GM23338 (cell line): ENCODE measurements around the gene LY86. TPM values are rescaled to one million over a fixed set of nuclear protein-coding genes. Genes with fewer than 3 reads are reported as not detected.

Experiments used
- ATAC-seq: fragments of 200-7000 bp; cut with Tn5 transposase; 3 replicates; pipeline ENCODE4 v1.9.1; 2020
- DNase-seq: peaks from one replicate; pipeline ENCODE4 v3.0.0-alpha.2; 2015; ENCODE audit warnings: low spot score
- H2AFZ ChIP-seq: fragments of 200-600 bp; sonication (generic); 2 replicates; pipeline ENCODE4 v1.8.0; 2016; ENCODE audit warnings: antibody characterized with exemption, mild to moderate bottlenecking, moderate library complexity
- H3F3A ChIP-seq: fragments of 200-600 bp; sonication (generic); replicated peaks from 2 replicates; pipeline ENCODE4 v1.8.0; 2017; ENCODE audit warnings: antibody characterized with exemption, mixed run types, low read depth
- H3K27ac ChIP-seq: fragments of 200-600 bp; sonication (generic); 2 replicates; pipeline ENCODE4 v1.6.1; 2016; ENCODE audit warnings: low read depth
- H3K27me3 ChIP-seq: fragments of 200-600 bp; sonication (generic); 2 replicates; pipeline ENCODE4 v1.8.0; 2016; ENCODE audit warnings: mild to moderate bottlenecking, mixed run types, moderate library complexity; ENCODE audit not compliant: insufficient read depth
- H3K36me3 ChIP-seq: fragments of 200-600 bp; sonication (generic); 2 replicates; pipeline ENCODE4 v1.8.0; 2016; ENCODE audit warnings: mild to moderate bottlenecking; ENCODE audit not compliant: insufficient read depth
- H3K4me1 ChIP-seq: fragments of 200-600 bp; sonication (generic); 2 replicates; pipeline ENCODE4 v1.8.0; 2016; ENCODE audit warnings: mild to moderate bottlenecking, moderate library complexity; ENCODE audit not compliant: insufficient read depth
- H3K4me2 ChIP-seq: fragments of 200-600 bp; sonication (generic); 2 replicates; pipeline ENCODE4 v1.7.1; 2017; ENCODE audit warnings: mixed run types
- H3K4me3 ChIP-seq: fragments of 200-600 bp; sonication (generic); 2 replicates; pipeline ENCODE4 v1.6.1; 2016; ENCODE audit warnings: mixed run types
- H3K79me2 ChIP-seq: fragments of 200-600 bp; sonication (generic); replicated peaks from 2 replicates; pipeline ENCODE4 v1.8.0; 2017; ENCODE audit warnings: mild to moderate bottlenecking; ENCODE audit not compliant: insufficient read depth
- H3K9me2 ChIP-seq: fragments of 200-600 bp; sonication (generic); 2 replicates; pipeline ENCODE4 v1.8.0; 2017; ENCODE audit not compliant: insufficient read depth
- H4K20me1 ChIP-seq: fragments of 200-600 bp; sonication (generic); replicated peaks from 2 replicates; pipeline ENCODE4 v1.8.0; 2017; ENCODE audit warnings: mild to moderate bottlenecking; ENCODE audit not compliant: insufficient read depth
- H3K27ac Mint-ChIP-seq: 2 replicates; pipeline ENCODE4 v1.8.0; 2020; ENCODE audit warnings: inconsistent platforms, mild to moderate bottlenecking, moderate library complexity, mixed read lengths
- H3K27me3 Mint-ChIP-seq: 3 replicates; pipeline ENCODE4 v1.8.0; 2022; ENCODE audit warnings: low read depth, mild to moderate bottlenecking, moderate library complexity, mixed read lengths, inconsistent platforms; ENCODE audit not compliant: insufficient read depth, poor library complexity
- H3K36me3 Mint-ChIP-seq: 3 replicates; pipeline ENCODE4 v1.8.0; 2021; ENCODE audit warnings: low read depth, mild to moderate bottlenecking, inconsistent platforms, moderate library complexity, mixed read lengths
- H3K4me1 Mint-ChIP-seq: 3 replicates; pipeline ENCODE4 v1.8.0; 2020; ENCODE audit warnings: mild to moderate bottlenecking, inconsistent platforms, mixed read lengths
- H3K4me3 Mint-ChIP-seq: 3 replicates; pipeline ENCODE4 v1.8.0; 2021; ENCODE audit warnings: moderate library complexity, mild to moderate bottlenecking, inconsistent platforms, mixed read lengths
- H3K9me3 Mint-ChIP-seq: 3 replicates; pipeline ENCODE4 v1.8.0; 2020; ENCODE audit warnings: moderate library complexity, mild to moderate bottlenecking, inconsistent platforms, mixed read lengths
- CREB1 ChIP-seq: fragments of 250-450 bp; sonication (Bioruptor Pico); IDR thresholded peaks from 2 replicates; pipeline ENCODE4 v1.5.0; 2020; ENCODE audit warnings: low read depth, mild to moderate bottlenecking, moderate library complexity
- EZH2 ChIP-seq: fragments of 200-600 bp; sonication (generic); IDR thresholded peaks from one replicate; pipeline ENCODE4 v1.8.0; 2017; ENCODE audit warnings: antibody characterized with exemption, mild to moderate bottlenecking, low read depth; ENCODE audit not compliant: unreplicated experiment
- EZH2phosphoT487 ChIP-seq: fragments of 200-600 bp; sonication (generic); IDR thresholded peaks from one replicate; pipeline ENCODE4 v1.8.1; 2018; ENCODE audit warnings: antibody characterized with exemption; ENCODE audit not compliant: unreplicated experiment
- JUNB ChIP-seq: IDR thresholded peaks from one replicate; pipeline ENCODE4 v1.6.1; 2016; ENCODE audit warnings: antibody characterized with exemption; ENCODE audit not compliant: unreplicated experiment
- STAT1 ChIP-seq: IDR thresholded peaks from one replicate; pipeline ENCODE4 v1.6.1; 2016; ENCODE audit warnings: antibody characterized with exemption; ENCODE audit not compliant: unreplicated experiment
- ZNF114 ChIP-seq: fragments of 250-450 bp; sonication (Bioruptor Pico); IDR thresholded peaks from 2 replicates; pipeline ENCODE4 v1.5.0; 2020; ENCODE audit warnings: mild to moderate bottlenecking, moderate library complexity
- polyA plus RNA-seq: library from polyadenylated mRNA; unstranded; fragments of >200 nt; fragmentation: Nextera tagmentation; extraction: Ambion mirVana; gene quantifications from 2 replicates; pipeline ENCODE4 v1.2.1, GENCODE V29; 2016
- total RNA-seq: library from RNA; depleted of rRNA; stranded (reverse); fragments of >200 nt; shearing (Covaris generic); gene quantifications from 2 replicates; pipeline ENCODE4 v1.2.3, GENCODE V29; 2014
- TF ChIP-seq, protein P1 (sequence below): fragments of 250-450 bp; sonication (Bioruptor Pico); IDR thresholded peaks from 2 replicates; pipeline ENCODE4 v1.5.0; 2020; ENCODE audit warnings: mild to moderate bottlenecking, moderate library complexity
- TF ChIP-seq, protein P2 (sequence below): IDR thresholded peaks from 2 replicates; pipeline ENCODE4 v1.6.1; 2016; ENCODE audit warnings: antibody characterized with exemption
- TF ChIP-seq, protein P3 (sequence below): IDR thresholded peaks from one replicate; pipeline ENCODE4 v1.6.1; 2018; ENCODE audit warnings: antibody characterized with exemption; ENCODE audit not compliant: unreplicated experiment
- TF ChIP-seq, protein P4 (sequence below), 2 experiments: fragments of 200-600 bp in 1 of 2; sonication (generic) in 1 of 2; conservative IDR thresholded peaks; 2 replicates each; pipeline versions ENCODE4 v1.5.1 to v1.6.1; 2016 to 2017; ENCODE audit warnings: antibody characterized with exemption in 2 of 2, low read depth in 2 of 2, mild to moderate bottlenecking in 2 of 2, moderate library complexity in 1 of 2

The LY86 gene
- total and polyA plus RNA-seq, 2 experiments from 2014 or later = 0.29 TPM; not detected in 1

DNA sequence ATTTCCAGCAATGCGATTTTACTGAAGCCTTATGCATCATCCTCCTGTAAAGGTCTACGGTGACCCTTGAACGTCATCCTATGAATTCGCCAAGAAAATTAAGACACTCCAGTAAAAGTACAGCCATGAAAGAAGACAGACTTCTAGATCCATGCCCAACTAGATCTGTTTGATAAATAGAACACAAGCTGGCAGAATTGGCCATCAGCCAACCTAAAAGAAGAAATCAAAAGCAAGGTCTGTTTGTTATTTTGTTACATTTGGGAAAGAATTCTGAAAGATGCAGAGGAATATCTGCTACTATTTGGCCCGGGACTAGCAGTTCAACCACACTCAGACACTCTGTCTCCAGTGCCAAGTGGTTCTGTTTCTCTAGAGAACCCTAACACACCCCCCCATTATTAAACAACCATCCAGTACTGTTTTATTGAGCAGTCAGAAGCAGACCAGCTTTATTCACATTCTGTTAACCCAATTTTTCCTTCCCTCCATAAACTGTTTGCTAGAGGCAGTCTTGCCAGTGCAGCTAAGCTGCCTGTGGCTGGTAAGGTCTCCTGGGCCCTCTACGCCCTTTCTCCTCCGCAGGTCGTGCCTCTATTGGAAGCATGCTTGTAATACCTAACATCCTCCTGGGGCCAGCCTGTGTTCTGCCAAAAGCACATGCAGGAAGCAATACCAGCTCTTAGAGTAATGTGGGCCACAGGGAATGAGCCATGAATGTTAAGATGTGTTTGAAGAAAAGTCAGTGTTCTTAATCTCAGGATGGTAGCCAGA is 30.7 kb downstream of the LY86 start:
- no peaks in the 10 kb centered on the region for H3K4me1 ChIP-seq
- no peak for DNase-seq
- H3F3A ChIP-seq = no peaks in the 10 kb centered on the region
- Mint-ChIP-seq H3K36me3 (no peaks in the 10 kb centered on the region), H3K4me3 (no peak overlapping the region), H3K9me3 (no peaks in the 10 kb centered on the region), H3K27me3 (peaks cover 2% of the 10 kb centered on the region), H3K27ac (no peak overlapping the region), H3K4me1 (peaks cover 8% of the 10 kb centered on the region)
- no peaks in the 10 kb centered on the region for H3K27me3 ChIP-seq
- no peak overlapping the region for H3K27ac ChIP-seq
- no peak overlapping the region for H3K4me3 ChIP-seq
- no peak for ATAC-seq
- 0 out of 2 replicates have a peak overlapping the region, but pooled peaks have one; percentile 63 for H2AFZ ChIP-seq
- TF ChIP-seq EZH2 (no peak), JUNB (no peak), CREB1 (no peak), STAT1 (no peak), ZNF114 (no peak), EZH2phosphoT487 (no peak)
- TF ChIP-seq, protein P1, sequence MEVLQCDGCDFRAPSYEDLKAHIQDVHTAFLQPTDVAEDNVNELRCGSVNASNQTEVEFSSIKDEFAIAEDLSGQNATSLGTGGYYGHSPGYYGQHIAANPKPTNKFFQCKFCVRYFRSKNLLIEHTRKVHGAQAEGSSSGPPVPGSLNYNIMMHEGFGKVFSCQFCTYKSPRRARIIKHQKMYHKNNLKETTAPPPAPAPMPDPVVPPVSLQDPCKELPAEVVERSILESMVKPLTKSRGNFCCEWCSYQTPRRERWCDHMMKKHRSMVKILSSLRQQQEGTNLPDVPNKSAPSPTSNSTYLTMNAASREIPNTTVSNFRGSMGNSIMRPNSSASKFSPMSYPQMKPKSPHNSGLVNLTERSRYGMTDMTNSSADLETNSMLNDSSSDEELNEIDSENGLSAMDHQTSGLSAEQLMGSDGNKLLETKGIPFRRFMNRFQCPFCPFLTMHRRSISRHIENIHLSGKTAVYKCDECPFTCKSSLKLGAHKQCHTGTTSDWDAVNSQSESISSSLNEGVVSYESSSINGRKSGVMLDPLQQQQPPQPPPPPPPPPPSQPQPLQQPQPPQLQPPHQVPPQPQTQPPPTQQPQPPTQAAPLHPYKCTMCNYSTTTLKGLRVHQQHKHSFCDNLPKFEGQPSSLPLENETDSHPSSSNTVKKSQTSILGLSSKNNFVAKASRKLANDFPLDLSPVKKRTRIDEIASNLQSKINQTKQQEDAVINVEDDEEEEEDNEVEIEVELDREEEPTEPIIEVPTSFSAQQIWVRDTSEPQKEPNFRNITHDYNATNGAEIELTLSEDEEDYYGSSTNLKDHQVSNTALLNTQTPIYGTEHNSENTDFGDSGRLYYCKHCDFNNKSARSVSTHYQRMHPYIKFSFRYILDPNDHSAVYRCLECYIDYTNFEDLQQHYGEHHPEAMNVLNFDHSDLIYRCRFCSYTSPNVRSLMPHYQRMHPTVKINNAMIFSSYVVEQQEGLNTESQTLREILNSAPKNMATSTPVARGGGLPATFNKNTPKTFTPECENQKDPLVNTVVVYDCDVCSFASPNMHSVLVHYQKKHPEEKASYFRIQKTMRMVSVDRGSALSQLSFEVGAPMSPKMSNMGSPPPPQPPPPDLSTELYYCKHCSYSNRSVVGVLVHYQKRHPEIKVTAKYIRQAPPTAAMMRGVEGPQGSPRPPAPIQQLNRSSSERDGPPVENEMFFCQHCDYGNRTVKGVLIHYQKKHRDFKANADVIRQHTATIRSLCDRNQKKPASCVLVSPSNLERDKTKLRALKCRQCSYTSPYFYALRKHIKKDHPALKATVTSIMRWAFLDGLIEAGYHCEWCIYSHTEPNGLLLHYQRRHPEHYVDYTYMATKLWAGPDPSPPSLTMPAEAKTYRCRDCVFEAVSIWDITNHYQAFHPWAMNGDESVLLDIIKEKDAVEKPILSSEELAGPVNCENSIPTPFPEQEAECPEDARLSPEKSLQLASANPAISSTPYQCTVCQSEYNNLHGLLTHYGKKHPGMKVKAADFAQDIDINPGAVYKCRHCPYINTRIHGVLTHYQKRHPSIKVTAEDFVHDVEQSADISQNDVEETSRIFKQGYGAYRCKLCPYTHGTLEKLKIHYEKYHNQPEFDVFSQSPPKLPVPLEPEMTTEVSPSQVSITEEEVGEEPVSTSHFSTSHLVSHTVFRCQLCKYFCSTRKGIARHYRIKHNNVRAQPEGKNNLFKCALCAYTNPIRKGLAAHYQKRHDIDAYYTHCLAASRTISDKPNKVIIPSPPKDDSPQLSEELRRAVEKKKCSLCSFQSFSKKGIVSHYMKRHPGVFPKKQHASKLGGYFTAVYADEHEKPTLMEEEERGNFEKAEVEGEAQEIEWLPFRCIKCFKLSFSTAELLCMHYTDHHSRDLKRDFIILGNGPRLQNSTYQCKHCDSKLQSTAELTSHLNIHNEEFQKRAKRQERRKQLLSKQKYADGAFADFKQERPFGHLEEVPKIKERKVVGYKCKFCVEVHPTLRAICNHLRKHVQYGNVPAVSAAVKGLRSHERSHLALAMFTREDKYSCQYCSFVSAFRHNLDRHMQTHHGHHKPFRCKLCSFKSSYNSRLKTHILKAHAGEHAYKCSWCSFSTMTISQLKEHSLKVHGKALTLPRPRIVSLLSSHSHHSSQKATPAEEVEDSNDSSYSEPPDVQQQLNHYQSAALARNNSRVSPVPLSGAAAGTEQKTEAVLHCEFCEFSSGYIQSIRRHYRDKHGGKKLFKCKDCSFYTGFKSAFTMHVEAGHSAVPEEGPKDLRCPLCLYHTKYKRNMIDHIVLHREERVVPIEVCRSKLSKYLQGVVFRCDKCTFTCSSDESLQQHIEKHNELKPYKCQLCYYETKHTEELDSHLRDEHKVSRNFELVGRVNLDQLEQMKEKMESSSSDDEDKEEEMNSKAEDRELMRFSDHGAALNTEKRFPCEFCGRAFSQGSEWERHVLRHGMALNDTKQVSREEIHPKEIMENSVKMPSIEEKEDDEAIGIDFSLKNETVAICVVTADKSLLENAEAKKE (CRISPR knock-in tag) = no peak
- TF ChIP-seq, protein P2, sequence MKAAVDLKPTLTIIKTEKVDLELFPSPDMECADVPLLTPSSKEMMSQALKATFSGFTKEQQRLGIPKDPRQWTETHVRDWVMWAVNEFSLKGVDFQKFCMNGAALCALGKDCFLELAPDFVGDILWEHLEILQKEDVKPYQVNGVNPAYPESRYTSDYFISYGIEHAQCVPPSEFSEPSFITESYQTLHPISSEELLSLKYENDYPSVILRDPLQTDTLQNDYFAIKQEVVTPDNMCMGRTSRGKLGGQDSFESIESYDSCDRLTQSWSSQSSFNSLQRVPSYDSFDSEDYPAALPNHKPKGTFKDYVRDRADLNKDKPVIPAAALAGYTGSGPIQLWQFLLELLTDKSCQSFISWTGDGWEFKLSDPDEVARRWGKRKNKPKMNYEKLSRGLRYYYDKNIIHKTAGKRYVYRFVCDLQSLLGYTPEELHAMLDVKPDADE = no peak
- TF ChIP-seq, protein P3, sequence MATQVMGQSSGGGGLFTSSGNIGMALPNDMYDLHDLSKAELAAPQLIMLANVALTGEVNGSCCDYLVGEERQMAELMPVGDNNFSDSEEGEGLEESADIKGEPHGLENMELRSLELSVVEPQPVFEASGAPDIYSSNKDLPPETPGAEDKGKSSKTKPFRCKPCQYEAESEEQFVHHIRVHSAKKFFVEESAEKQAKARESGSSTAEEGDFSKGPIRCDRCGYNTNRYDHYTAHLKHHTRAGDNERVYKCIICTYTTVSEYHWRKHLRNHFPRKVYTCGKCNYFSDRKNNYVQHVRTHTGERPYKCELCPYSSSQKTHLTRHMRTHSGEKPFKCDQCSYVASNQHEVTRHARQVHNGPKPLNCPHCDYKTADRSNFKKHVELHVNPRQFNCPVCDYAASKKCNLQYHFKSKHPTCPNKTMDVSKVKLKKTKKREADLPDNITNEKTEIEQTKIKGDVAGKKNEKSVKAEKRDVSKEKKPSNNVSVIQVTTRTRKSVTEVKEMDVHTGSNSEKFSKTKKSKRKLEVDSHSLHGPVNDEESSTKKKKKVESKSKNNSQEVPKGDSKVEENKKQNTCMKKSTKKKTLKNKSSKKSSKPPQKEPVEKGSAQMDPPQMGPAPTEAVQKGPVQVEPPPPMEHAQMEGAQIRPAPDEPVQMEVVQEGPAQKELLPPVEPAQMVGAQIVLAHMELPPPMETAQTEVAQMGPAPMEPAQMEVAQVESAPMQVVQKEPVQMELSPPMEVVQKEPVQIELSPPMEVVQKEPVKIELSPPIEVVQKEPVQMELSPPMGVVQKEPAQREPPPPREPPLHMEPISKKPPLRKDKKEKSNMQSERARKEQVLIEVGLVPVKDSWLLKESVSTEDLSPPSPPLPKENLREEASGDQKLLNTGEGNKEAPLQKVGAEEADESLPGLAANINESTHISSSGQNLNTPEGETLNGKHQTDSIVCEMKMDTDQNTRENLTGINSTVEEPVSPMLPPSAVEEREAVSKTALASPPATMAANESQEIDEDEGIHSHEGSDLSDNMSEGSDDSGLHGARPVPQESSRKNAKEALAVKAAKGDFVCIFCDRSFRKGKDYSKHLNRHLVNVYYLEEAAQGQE = no peak
- TF ChIP-seq, protein P4, sequence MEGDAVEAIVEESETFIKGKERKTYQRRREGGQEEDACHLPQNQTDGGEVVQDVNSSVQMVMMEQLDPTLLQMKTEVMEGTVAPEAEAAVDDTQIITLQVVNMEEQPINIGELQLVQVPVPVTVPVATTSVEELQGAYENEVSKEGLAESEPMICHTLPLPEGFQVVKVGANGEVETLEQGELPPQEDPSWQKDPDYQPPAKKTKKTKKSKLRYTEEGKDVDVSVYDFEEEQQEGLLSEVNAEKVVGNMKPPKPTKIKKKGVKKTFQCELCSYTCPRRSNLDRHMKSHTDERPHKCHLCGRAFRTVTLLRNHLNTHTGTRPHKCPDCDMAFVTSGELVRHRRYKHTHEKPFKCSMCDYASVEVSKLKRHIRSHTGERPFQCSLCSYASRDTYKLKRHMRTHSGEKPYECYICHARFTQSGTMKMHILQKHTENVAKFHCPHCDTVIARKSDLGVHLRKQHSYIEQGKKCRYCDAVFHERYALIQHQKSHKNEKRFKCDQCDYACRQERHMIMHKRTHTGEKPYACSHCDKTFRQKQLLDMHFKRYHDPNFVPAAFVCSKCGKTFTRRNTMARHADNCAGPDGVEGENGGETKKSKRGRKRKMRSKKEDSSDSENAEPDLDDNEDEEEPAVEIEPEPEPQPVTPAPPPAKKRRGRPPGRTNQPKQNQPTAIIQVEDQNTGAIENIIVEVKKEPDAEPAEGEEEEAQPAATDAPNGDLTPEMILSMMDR (conservative IDR thresholded peaks at IDR 0.05; ENCODE audit: low read depth in 2 of 2) = no peak
- H3K36me3 ChIP-seq = no peaks in the 10 kb centered on the region
- no peaks in the 10 kb centered on the region for H3K9me2 ChIP-seq
- H3K79me2 ChIP-seq = no peaks in the 10 kb centered on the region
- no peaks in the 10 kb centered on the region for H4K20me1 ChIP-seq
- H3K4me2 ChIP-seq = no peak overlapping the region
